Esophagus squamous epithelium (tissue), 5 donors: Measurements from ENCODE around the gene GYPA. TPM values are rescaled to one million over a fixed set of nuclear protein-coding genes. Genes with fewer than 3 reads are reported as not detected.
"Not testable (repeated sequence)": the region's sequence is repeated elsewhere in the genome, so short reads cannot be mapped to it uniquely, and the experiment has no call there.

ENCODE experiments used
- DNase-seq: peaks from one replicate; lab custom pipeline; 2025; lab: John Stamatoyannopoulos, UW
- H3K27ac ChIP-seq, 4 donors: fragments of 200-600 bp; sonication (generic); one replicate each; pipeline ENCODE4 v1.5.1; 2016 to 2019; ENCODE audit warnings: mild to moderate bottlenecking in 1 of 4
- H3K27me3 ChIP-seq, 4 donors: fragments of 200-600 bp; sonication (generic); 1 replicate in 3 of 4; 2 replicates in 1 of 4; pipeline versions ENCODE4 v1.5.1 to v1.6.0; 2017 to 2021; ENCODE audit warnings: antibody characterized with exemption in 1 of 4
- H3K36me3 ChIP-seq, 3 donors: fragments of 200-600 bp; sonication (generic); one replicate each; pipeline ENCODE4 v1.5.1; 2016 to 2019
- H3K4me1 ChIP-seq, 3 donors: fragments of 200-600 bp; sonication (generic); one replicate each; pipeline ENCODE4 v1.5.1; 2017 to 2019
- H3K4me3 ChIP-seq, 4 donors: fragments of 200-600 bp; sonication (generic); 1 replicate in 3 of 4; 2 replicates in 1 of 4; pipeline ENCODE4 v1.5.1; 2016 to 2019; ENCODE audit warnings: mild to moderate bottlenecking in 2 of 4, moderate library complexity in 1 of 4
- H3K9me3 ChIP-seq, 3 donors: fragments of 200-600 bp; sonication (generic); one replicate each; pipeline ENCODE4 v1.5.1; 2016 to 2019
- CTCF ChIP-seq, 6 experiments: fragments of 450-650 bp in 4 of 6; fragments of 200-600 bp in 2 of 6; sonication (generic) in 2 of 6; IDR thresholded peaks; one replicate each; pipeline ENCODE4 v1.5.1; 2016 to 2019; ENCODE audit warnings: antibody characterized with exemption in 6 of 6, mild to moderate bottlenecking in 4 of 6, moderate library complexity in 4 of 6
- POLR2A ChIP-seq, 4 donors: fragments of 450-650 bp; IDR thresholded peaks; one replicate each; pipeline ENCODE4 v1.6.1; 2017; ENCODE audit warnings: antibody characterized with exemption in 4 of 4, mild to moderate bottlenecking in 4 of 4, moderate library complexity in 3 of 4
- WGBS, 2 donors: methylation state at CpG; one replicate each; pipeline ENCODE4 v1.1.5; 2018; 5-methylcytosine and 5-hydroxymethylcytosine counted together
- intact Hi-C: fragments of 100-400 bp; cut with DNase I; formaldehyde crosslinking; loops from one replicate; pipeline ENCODE4 v1.15.0; 2022
- total RNA-seq, 4 donors: library from RNA; depleted of rRNA; stranded (reverse); fragments of >200 nt; gene quantifications; one replicate each; pipeline ENCODE4 v1.1.0, GENCODE V29; 2016
- donor health status: DM: yes; HTN: yes; CAD: no.

Gene GYPA
- total RNA-seq, 4 donors from 2014 or later, result not detected

- no peak for DNase-seq
Measured at GRCh38 chr4:144169211-144169610, 28.7 kb upstream of the GYPA start.

GRCh38 chr4:144154044-144154443 lies 13.5 kb upstream of the GYPA start:
- H3K9me3 ChIP-seq, result no peaks in the 10 kb centered on the region
- intact Hi-C loops, result no loop called here
- 92 to 94% methylated on average over 2 of the region's 2 CpGs for WGBS, 2 donors
- TF ChIP-seq POLR2A (IDR thresholded peaks at IDR 0.05), result no peak
- no peaks in the 10 kb centered on the region for H3K36me3 ChIP-seq
- H3K4me3 ChIP-seq, result no peak overlapping the region
- no peak for DNase-seq
- no peak overlapping the region for H3K27ac ChIP-seq
- no peaks in the 10 kb centered on the region for H3K4me1 ChIP-seq
- no peaks in the 10 kb centered on the region for H3K27me3 ChIP-seq

More at GRCh38 chr4:144169211-144169610, 28.7 kb upstream of the GYPA start:
- Histone ChIP-seq H3K36me3 (no peaks in the 10 kb centered on the region), H3K4me1 (no peaks in the 10 kb centered on the region), H3K4me3 (no peak overlapping the region), H3K27me3 (no peaks in the 10 kb centered on the region), H3K9me3 (no peaks in the 10 kb centered on the region), H3K27ac (no peak overlapping the region)
- WGBS, 2 donors, result 70 to 74% methylated on average over 3 of the region's 3 CpGs
- no peak for TF ChIP-seq CTCF (IDR thresholded peaks at IDR 0.05)
- TF ChIP-seq POLR2A (IDR thresholded peaks at IDR 0.05), result no peak
- intact Hi-C loops, result no loop called here

GRCh38 chr4:144142690-144143326 lies 2.3 kb upstream of the GYPA start:
- H3K27me3 ChIP-seq, H3K9me3 ChIP-seq, H3K27ac ChIP-seq, DNase-seq, H3K4me3 ChIP-seq, H3K4me1 ChIP-seq, intact Hi-C loops, H3K36me3 ChIP-seq: not testable (repeated sequence)
- 26 to 27% methylated on average over 4 of the region's 4 CpGs for WGBS, 2 donors
- TF ChIP-seq CTCF (IDR thresholded peaks at IDR 0.05), result peak in 5 of 6 experiments; percentile 23 to 57 (median 44)

- intact Hi-C loops, result no loop called here
- Histone ChIP-seq H3K4me3 (no peak overlapping the region), H3K9me3 (no peaks in the 10 kb centered on the region), H3K27ac (no peak overlapping the region), H3K36me3 (no peaks in the 10 kb centered on the region), H3K27me3 (no peaks in the 10 kb centered on the region), H3K4me1 (no peaks in the 10 kb centered on the region)
- WGBS, 2 donors, result 66 to 74% methylated on average over 2 of the region's 2 CpGs
- no peak for TF ChIP-seq POLR2A (IDR thresholded peaks at IDR 0.05)
- no peak for TF ChIP-seq CTCF (IDR thresholded peaks at IDR 0.05)
- DNase-seq, result no peak
Measured at GRCh38 chr4:144141493-144141892, 975 bp upstream of the GYPA start.

- H3K4me1 ChIP-seq, H3K27ac ChIP-seq, H3K27me3 ChIP-seq, H3K36me3 ChIP-seq, H3K9me3 ChIP-seq, H3K4me3 ChIP-seq, intact Hi-C loops, DNase-seq: not testable (repeated sequence)
- WGBS, 2 donors, result 62 to 64% methylated on average over 4 of the region's 4 CpGs
Measured at GRCh38 chr4:144139991-144140390, 527 bp downstream of the GYPA start.

- H3K9me3 ChIP-seq, H3K4me1 ChIP-seq, H3K36me3 ChIP-seq, H3K27me3 ChIP-seq, H3K27ac ChIP-seq, H3K4me3 ChIP-seq, DNase-seq, intact Hi-C loops: not testable (repeated sequence)
- 60 to 80% methylated on average over 2 of the region's 2 CpGs for WGBS, 2 donors
Measured at GRCh38 chr4:144139547-144139946, 971 bp downstream of the GYPA start.

GRCh38 chr4:144138239-144138638 lies 2.3 kb downstream of the GYPA start:
- intact Hi-C loops, H3K36me3 ChIP-seq, DNase-seq, H3K4me1 ChIP-seq, H3K4me3 ChIP-seq, H3K27ac ChIP-seq, H3K9me3 ChIP-seq, H3K27me3 ChIP-seq: not testable (repeated sequence)
- WGBS, 2 donors, result 82 to 87% methylated on average over 4 of the region's 4 CpGs

- H3K4me1 ChIP-seq, H3K27me3 ChIP-seq, H3K27ac ChIP-seq, DNase-seq, intact Hi-C loops, H3K36me3 ChIP-seq, H3K9me3 ChIP-seq, H3K4me3 ChIP-seq: not testable (repeated sequence)
- 71 to 72% methylated on average over 8 of the region's 8 CpGs for WGBS, 2 donors
Measured at GRCh38 chr4:144137137-144137931, 3.2 kb downstream of the GYPA start.

- WGBS, 2 donors, result 75% methylated on average over 4 of the region's 4 CpGs
- DNase-seq, H3K27ac ChIP-seq, H3K9me3 ChIP-seq, H3K4me3 ChIP-seq, H3K36me3 ChIP-seq, intact Hi-C loops, H3K27me3 ChIP-seq, H3K4me1 ChIP-seq: not testable (repeated sequence)
Measured at GRCh38 chr4:144136189-144136588, 4.3 kb downstream of the GYPA start.

- 33 to 45% methylated on average over 1 of the region's 1 CpG for WGBS, 2 donors
Measured at GRCh38 chr4:144130167-144130566, 10.4 kb downstream of the GYPA start.

More at GRCh38 chr4:144130167-144130566, 10.4 kb downstream of the GYPA start:
- H3K9me3 ChIP-seq, H3K4me1 ChIP-seq, H3K27me3 ChIP-seq, DNase-seq, H3K4me3 ChIP-seq, intact Hi-C loops, H3K27ac ChIP-seq, H3K36me3 ChIP-seq: not testable (repeated sequence)
